Natural killer cell (primary cell): Measurements from ENCODE around the gene HNRNPH1. TPM values are rescaled to one million over a fixed set of nuclear protein-coding genes. Genes with fewer than 3 reads are reported as not detected.

Experiments
- ATAC-seq, 3 donors: fragments of 150-1000 bp in 2 of 3; fragments of 200-7000 bp in 1 of 3; cut with Tn5 transposase; 1 replicate in 1 of 3; 2 replicates in 2 of 3; pipeline ENCODE4 v1.10.0; 2021; ENCODE audit warnings: mild to moderate bottlenecking in 2 of 3, moderate library complexity in 2 of 3
- DNase-seq, 2 donors: peaks; one replicate each; pipeline versions ENCODE4 v3.0.0 to v3.0.0-alpha.2; 2013 to 2021; ENCODE audit warnings: mixed read lengths in 1 of 2
- H3K27ac ChIP-seq: one replicate; pipeline ENCODE4 v1.5.1; 2013; ENCODE audit warnings: mild to moderate bottlenecking, low read length
- H3K27me3 ChIP-seq: one replicate; pipeline ENCODE4 v1.6.1; 2013; ENCODE audit warnings: low read length; ENCODE audit not compliant: control insufficient read depth, insufficient read depth
- H3K36me3 ChIP-seq: one replicate; pipeline ENCODE4 v1.6.1; 2013; ENCODE audit warnings: low read length; ENCODE audit not compliant: control insufficient read depth, insufficient read depth
- H3K4me1 ChIP-seq: one replicate; pipeline ENCODE4 v1.6.1; 2013; ENCODE audit warnings: low read length; ENCODE audit not compliant: control insufficient read depth, insufficient read depth
- H3K4me3 ChIP-seq: one replicate; pipeline ENCODE4 v1.5.1; 2013; ENCODE audit warnings: low read length
- H3K9me3 ChIP-seq: one replicate; pipeline ENCODE4 v1.6.1; 2013; ENCODE audit warnings: low read length; ENCODE audit not compliant: control insufficient read depth, insufficient read depth
- H3K27ac Mint-ChIP-seq, 2 donors: one replicate each; pipeline ENCODE4 v1.8.0; 2022; ENCODE audit warnings: mild to moderate bottlenecking in 2 of 2, mixed read lengths in 2 of 2, moderate library complexity in 1 of 2
- H3K27me3 Mint-ChIP-seq, 2 donors: one replicate each; pipeline ENCODE4 v1.8.0; 2022; ENCODE audit warnings: low read depth in 2 of 2, mixed read lengths in 2 of 2
- H3K36me3 Mint-ChIP-seq: one replicate; pipeline ENCODE4 v1.8.0; 2022; ENCODE audit warnings: mixed read lengths
- H3K4me1 Mint-ChIP-seq, 2 donors: one replicate each; pipeline ENCODE4 v1.8.0; 2022; ENCODE audit warnings: mixed read lengths in 2 of 2
- H3K4me3 Mint-ChIP-seq: one replicate; pipeline ENCODE4 v1.8.0; 2022; ENCODE audit warnings: mild to moderate bottlenecking, moderate library complexity, mixed read lengths
- H3K9me3 Mint-ChIP-seq, 2 donors: one replicate each; pipeline ENCODE4 v1.8.0; 2022; ENCODE audit warnings: mixed read lengths in 2 of 2
- WGBS: methylation state at CpG from one replicate; pipeline ENCODE4 v1.1.7; 2013; ENCODE audit warnings: missing lambda C conversion rate; ENCODE audit not compliant: insufficient coverage; 5-methylcytosine and 5-hydroxymethylcytosine counted together
- intact Hi-C: fragments of 100-400 bp; cut with micrococcal nuclease; formaldehyde crosslinking; loops from one replicate; pipeline ENCODE4 v1.14.2; 2022
- total RNA-seq, 4 donors: library from RNA; stranded (reverse); fragments of 120-200 nt in 1 of 4; gene quantifications; one replicate each; pipeline versions ENCODE4 v1.2.3 to v1.2.4, GENCODE V29; 2013 to 2022
- TF ChIP-seq, protein P1 (sequence below): fragments of 200-600 bp; IDR thresholded peaks from one replicate; pipeline ENCODE4 v1.8.0; 2022; ENCODE audit warnings: antibody characterized with exemption

HNRNPH1 gene
- total RNA-seq, 3 donors from 2014 or later (not counting 1 experiment from before 2014, with no cell fraction given): 1,749 to 2,212 (median 1,853) TPM

- DNase-seq (no peak), ATAC-seq (no peak)
- H3K4me1 Mint-ChIP-seq: no peaks in the 10 kb centered on the region
- no peaks in the 10 kb centered on the region for H3K9me3 Mint-ChIP-seq
- H3K27ac Mint-ChIP-seq: no peak overlapping the region
- WGBS: 95% methylated on average over 13 of the region's 13 CpGs
- H3K27me3 Mint-ChIP-seq: no peaks in the 10 kb centered on the region
- Histone ChIP-seq H3K36me3 (peaks cover 66% of the 10 kb centered on the region), H3K4me1 (no peaks in the 10 kb centered on the region), H3K4me3 (no peak overlapping the region), H3K27me3 (no peaks in the 10 kb centered on the region), H3K9me3 (no peaks in the 10 kb centered on the region), H3K27ac (no peak overlapping the region)
- intact Hi-C loops: no loop called here
- peaks cover 11% of the 10 kb centered on the region for H3K36me3 Mint-ChIP-seq
- H3K4me3 Mint-ChIP-seq: no peak overlapping the region
- TF ChIP-seq, protein P1, sequence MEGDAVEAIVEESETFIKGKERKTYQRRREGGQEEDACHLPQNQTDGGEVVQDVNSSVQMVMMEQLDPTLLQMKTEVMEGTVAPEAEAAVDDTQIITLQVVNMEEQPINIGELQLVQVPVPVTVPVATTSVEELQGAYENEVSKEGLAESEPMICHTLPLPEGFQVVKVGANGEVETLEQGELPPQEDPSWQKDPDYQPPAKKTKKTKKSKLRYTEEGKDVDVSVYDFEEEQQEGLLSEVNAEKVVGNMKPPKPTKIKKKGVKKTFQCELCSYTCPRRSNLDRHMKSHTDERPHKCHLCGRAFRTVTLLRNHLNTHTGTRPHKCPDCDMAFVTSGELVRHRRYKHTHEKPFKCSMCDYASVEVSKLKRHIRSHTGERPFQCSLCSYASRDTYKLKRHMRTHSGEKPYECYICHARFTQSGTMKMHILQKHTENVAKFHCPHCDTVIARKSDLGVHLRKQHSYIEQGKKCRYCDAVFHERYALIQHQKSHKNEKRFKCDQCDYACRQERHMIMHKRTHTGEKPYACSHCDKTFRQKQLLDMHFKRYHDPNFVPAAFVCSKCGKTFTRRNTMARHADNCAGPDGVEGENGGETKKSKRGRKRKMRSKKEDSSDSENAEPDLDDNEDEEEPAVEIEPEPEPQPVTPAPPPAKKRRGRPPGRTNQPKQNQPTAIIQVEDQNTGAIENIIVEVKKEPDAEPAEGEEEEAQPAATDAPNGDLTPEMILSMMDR: no peak
Observed at GRCh38 chr5:179596421-179596820, 27.1 kb downstream of the HNRNPH1 start.

DNA sequence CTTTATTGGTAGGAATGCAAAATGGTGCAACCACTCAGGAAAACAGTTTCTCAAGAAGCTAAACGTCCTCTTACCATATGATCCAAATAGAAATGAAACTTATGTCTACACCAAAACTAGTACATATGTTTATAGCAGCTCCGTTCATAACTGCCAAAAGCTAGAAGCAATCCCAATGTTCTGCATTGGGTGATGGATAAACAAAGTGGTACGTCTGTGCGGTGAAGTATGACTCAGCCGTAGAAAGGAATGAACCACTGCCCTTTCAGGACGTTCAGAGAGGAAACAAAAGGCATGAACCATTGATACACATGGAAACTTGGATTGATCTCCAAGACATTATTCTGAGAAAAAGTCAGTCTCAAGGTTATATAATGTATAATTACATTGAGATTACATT lies 27.6 kb downstream of the HNRNPH1 start:
- H3K36me3 ChIP-seq: peaks cover 67% of the 10 kb centered on the region
- ATAC-seq (no peak), DNase-seq (no peak)
- TF ChIP-seq, protein P1: no peak
- no peak overlapping the region for H3K27ac Mint-ChIP-seq
- no peak overlapping the region for H3K4me3 Mint-ChIP-seq
- H3K4me3 ChIP-seq: no peak overlapping the region
- no peaks in the 10 kb centered on the region for H3K9me3 Mint-ChIP-seq
- H3K4me1 ChIP-seq: no peaks in the 10 kb centered on the region
- H3K4me1 Mint-ChIP-seq: no peaks in the 10 kb centered on the region
- H3K27me3 ChIP-seq: no peaks in the 10 kb centered on the region
- H3K9me3 ChIP-seq: no peaks in the 10 kb centered on the region
- H3K36me3 Mint-ChIP-seq: peaks cover 11% of the 10 kb centered on the region
- intact Hi-C loops: no loop called here
- H3K27ac ChIP-seq: no peak overlapping the region
- no peaks in the 10 kb centered on the region for H3K27me3 Mint-ChIP-seq
- 89% methylated on average over 6 of the region's 6 CpGs for WGBS

DNA sequence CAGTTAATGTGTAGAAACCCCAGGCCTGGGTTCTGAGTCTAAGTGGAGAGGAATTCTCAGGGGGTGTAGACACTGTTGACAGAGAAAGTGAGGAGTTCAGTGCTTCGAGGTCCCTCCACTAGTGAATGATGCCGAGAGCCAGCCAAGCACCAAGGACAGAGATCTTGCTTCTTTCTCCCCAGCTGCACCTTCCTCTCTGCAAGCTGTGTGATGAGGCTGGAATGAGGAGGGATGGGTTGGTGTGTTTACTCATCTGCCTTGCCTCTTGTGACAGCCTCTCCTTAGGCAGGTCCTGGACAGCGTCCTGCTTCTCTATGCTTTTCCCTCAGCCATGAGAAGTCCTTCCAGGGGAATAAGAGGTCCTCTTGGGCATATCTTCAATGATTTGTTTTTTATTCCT lies 35.3 kb downstream of the HNRNPH1 start:
- no peak overlapping the region for H3K4me3 ChIP-seq
- H3K9me3 ChIP-seq: no peaks in the 10 kb centered on the region
- intact Hi-C loops: no loop called here
- H3K4me3 Mint-ChIP-seq: no peak overlapping the region
- no peak overlapping the region for H3K27ac ChIP-seq
- peaks cover 50% of the 10 kb centered on the region for H3K36me3 ChIP-seq
- no peaks in the 10 kb centered on the region for H3K27me3 Mint-ChIP-seq
- ATAC-seq (no peak), DNase-seq (no peak)
- no peaks in the 10 kb centered on the region for H3K9me3 Mint-ChIP-seq
- no peak overlapping the region for H3K27ac Mint-ChIP-seq
- no peaks in the 10 kb centered on the region for H3K27me3 ChIP-seq
- no peaks in the 10 kb centered on the region for H3K4me1 ChIP-seq
- peaks cover 0 to 4% of the 10 kb centered on the region in 2 donors for H3K4me1 Mint-ChIP-seq
- H3K36me3 Mint-ChIP-seq: peaks cover 14% of the 10 kb centered on the region
- TF ChIP-seq, protein P1: no peak
- 96% methylated on average over 3 of the region's 3 CpGs for WGBS

GRCh38 chr5:179585941-179586401 lies 37.5 kb downstream of the HNRNPH1 start:
- intact Hi-C loops: no loop called here
- peaks cover 45% of the 10 kb centered on the region for H3K36me3 ChIP-seq
- Mint-ChIP-seq H3K27ac (peak overlapping the region in 1 of 2 donors; percentile 18), H3K27me3 (no peaks in the 10 kb centered on the region), H3K4me3 (no peak overlapping the region), H3K36me3 (peaks cover 14% of the 10 kb centered on the region), H3K4me1 (peaks cover 0 to 4% of the 10 kb centered on the region in 2 donors), H3K9me3 (no peaks in the 10 kb centered on the region)
- ATAC-seq (no peak), DNase-seq (no peak)
- H3K27me3 ChIP-seq: no peaks in the 10 kb centered on the region
- H3K27ac ChIP-seq: no peak overlapping the region
- TF ChIP-seq, protein P1: no peak
- H3K4me3 ChIP-seq: no peak overlapping the region
- 85% methylated on average over 9 of the region's 9 CpGs for WGBS
- H3K4me1 ChIP-seq: no peaks in the 10 kb centered on the region
- H3K9me3 ChIP-seq: no peaks in the 10 kb centered on the region
